HEK293 (cell line): ENCODE data around the gene C19orf38.

ENCODE experiments used
- CTCF ChIA-PET: fragments of 350-600 bp; formaldehyde crosslinking; extraction: SDS; loops from one replicate; lab custom pipeline; 2021; ENCODE audit warnings: antibody characterized with exemption; lab: Yijun Ruan, JAX
- POLR2A ChIA-PET: fragments of 300-600 bp; formaldehyde crosslinking; extraction: SDS; loops from one replicate; lab custom pipeline; 2020; ENCODE audit warnings: antibody characterized with exemption, inconsistent platforms; lab: Yijun Ruan, JAX
- H3K27ac ChIP-seq: fragments of 200-500 bp; sonication (Bioruptor generic); 2 replicates; pipeline ENCODE4 v1.5.1; 2014; ENCODE audit warnings: low read depth, low read length, control low read depth, inconsistent platforms; ENCODE audit errors: extremely low read depth
- H3K36me3 ChIP-seq, 2 experiments: fragments of 200-500 bp in 1 of 2; sonication (Bioruptor generic) in 1 of 2; 1 replicate in 1 of 2; 2 replicates in 1 of 2; pipeline ENCODE4 v1.5.1; 2014 to 2017; ENCODE audit warnings: inconsistent platforms in 2 of 2, low read length in 2 of 2; ENCODE audit not compliant: control insufficient read depth in 2 of 2, insufficient read depth in 1 of 2
- H3K4me1 ChIP-seq: fragments of 200-500 bp; sonication (Bioruptor generic); 2 replicates; pipeline ENCODE4 v1.5.1; 2014; ENCODE audit warnings: mild to moderate bottlenecking, low read length, inconsistent platforms; ENCODE audit not compliant: control insufficient read depth, insufficient read depth
- H3K4me3 ChIP-seq: 2 replicates; pipeline ENCODE4 v1.5.1; 2011; ENCODE audit warnings: low read depth, mild to moderate bottlenecking, control low read depth, low read length, moderate library complexity
- H3K9me3 ChIP-seq: fragments of 200-500 bp; sonication (Bioruptor generic); 2 replicates; pipeline ENCODE4 v1.5.1; 2014; ENCODE audit warnings: low read depth, low read length, inconsistent platforms; ENCODE audit not compliant: control insufficient read depth, insufficient read depth
- KLF10 ChIP-seq: fragments of 450-650 bp; IDR thresholded peaks from 2 replicates; pipeline ENCODE4 v1.5.1; 2018; ENCODE audit warnings: missing biosample characterization, mild to moderate bottlenecking, missing genetic modification characterization
- TCF7L2 ChIP-seq: IDR thresholded peaks from 2 replicates; pipeline ENCODE4 v1.6.1; 2011; ENCODE audit warnings: low read depth, mild to moderate bottlenecking, inconsistent platforms, low read length, moderate library complexity, borderline replicate concordance
- ZBTB48 ChIP-seq: fragments of 450-650 bp; formaldehyde crosslinking; IDR thresholded peaks from 2 replicates; pipeline ENCODE4 v1.5.1; 2016; ENCODE audit warnings: missing biosample characterization, missing genetic modification characterization
- ZEB2 ChIP-seq: fragments of 450-650 bp; formaldehyde crosslinking; IDR thresholded peaks from 2 replicates; pipeline ENCODE4 v1.5.1; 2016; ENCODE audit warnings: missing biosample characterization, missing genetic modification characterization
- ZIC2 ChIP-seq: fragments of 450-650 bp; formaldehyde crosslinking; IDR thresholded peaks from 2 replicates; pipeline ENCODE4 v1.5.1; 2016; ENCODE audit warnings: missing biosample characterization, missing genetic modification characterization
- ZNF140 ChIP-seq: fragments of 450-650 bp; formaldehyde crosslinking; IDR thresholded peaks from 2 replicates; pipeline ENCODE4 v1.5.1; 2016; ENCODE audit warnings: missing biosample characterization, missing genetic modification characterization
- ZNF175 ChIP-seq: fragments of 450-650 bp; formaldehyde crosslinking; IDR thresholded peaks from 2 replicates; pipeline ENCODE4 v1.5.1; 2016; ENCODE audit warnings: missing biosample characterization, missing genetic modification characterization
- ZNF2 ChIP-seq: fragments of 450-650 bp; formaldehyde crosslinking; IDR thresholded peaks from 2 replicates; pipeline ENCODE4 v1.5.1; 2016; ENCODE audit warnings: missing biosample characterization, missing genetic modification characterization
- ZNF239 ChIP-seq: fragments of 450-650 bp; formaldehyde crosslinking; IDR thresholded peaks from 2 replicates; pipeline ENCODE4 v1.5.1; 2016; ENCODE audit warnings: missing biosample characterization, missing genetic modification characterization
- ZNF423 ChIP-seq: fragments of 450-650 bp; formaldehyde crosslinking; IDR thresholded peaks from 2 replicates; pipeline ENCODE4 v1.5.1; 2016; ENCODE audit warnings: missing biosample characterization, missing genetic modification characterization
- ZNF530 ChIP-seq: fragments of 450-650 bp; formaldehyde crosslinking; IDR thresholded peaks from 2 replicates; pipeline ENCODE4 v1.5.1; 2016; ENCODE audit warnings: low read depth, missing biosample characterization, missing genetic modification characterization
- ZNF544 ChIP-seq: fragments of 450-650 bp; formaldehyde crosslinking; IDR thresholded peaks from 2 replicates; pipeline ENCODE4 v1.5.0; 2017; ENCODE audit warnings: missing biosample characterization, missing genetic modification characterization
- ZNF596 ChIP-seq: fragments of 450-650 bp; IDR thresholded peaks from 2 replicates; pipeline ENCODE4 v1.5.0; 2018; ENCODE audit warnings: missing biosample characterization, mild to moderate bottlenecking, missing genetic modification characterization, moderate library complexity
- ZNF664 ChIP-seq: fragments of 450-650 bp; formaldehyde crosslinking; IDR thresholded peaks from 2 replicates; pipeline ENCODE4 v1.5.1; 2016; ENCODE audit warnings: missing biosample characterization, missing genetic modification characterization
- ZNF768 ChIP-seq: fragments of 450-650 bp; formaldehyde crosslinking; IDR thresholded peaks from 2 replicates; pipeline ENCODE4 v1.5.1; 2018; ENCODE audit warnings: missing biosample characterization, mild to moderate bottlenecking, missing genetic modification characterization
- ZSCAN16 ChIP-seq: fragments of 450-650 bp; formaldehyde crosslinking; IDR thresholded peaks from 2 replicates; pipeline ENCODE4 v1.5.1; 2016; ENCODE audit warnings: missing biosample characterization, missing genetic modification characterization
- TF ChIP-seq, protein P1 (sequence below): fragments of 450-650 bp; formaldehyde crosslinking; IDR thresholded peaks from 2 replicates; pipeline ENCODE4 v1.5.1; 2016; ENCODE audit warnings: missing biosample characterization, missing genetic modification characterization, borderline replicate concordance
- TF ChIP-seq, protein P2 (sequence below): fragments of 450-650 bp; formaldehyde crosslinking; IDR thresholded peaks from 2 replicates; pipeline ENCODE4 v1.5.1; 2017; ENCODE audit warnings: missing biosample characterization, missing genetic modification characterization
- TF ChIP-seq, protein P3 (sequence below): fragments of 450-650 bp; formaldehyde crosslinking; IDR thresholded peaks from 2 replicates; pipeline ENCODE4 v1.5.1; 2016; ENCODE audit warnings: missing biosample characterization, missing genetic modification characterization
- TF ChIP-seq, protein P4 (sequence below): fragments of 450-650 bp; formaldehyde crosslinking; IDR thresholded peaks from 2 replicates; pipeline ENCODE4 v1.5.1; 2016; ENCODE audit warnings: missing biosample characterization, missing genetic modification characterization

Gene C19orf38

DNA sequence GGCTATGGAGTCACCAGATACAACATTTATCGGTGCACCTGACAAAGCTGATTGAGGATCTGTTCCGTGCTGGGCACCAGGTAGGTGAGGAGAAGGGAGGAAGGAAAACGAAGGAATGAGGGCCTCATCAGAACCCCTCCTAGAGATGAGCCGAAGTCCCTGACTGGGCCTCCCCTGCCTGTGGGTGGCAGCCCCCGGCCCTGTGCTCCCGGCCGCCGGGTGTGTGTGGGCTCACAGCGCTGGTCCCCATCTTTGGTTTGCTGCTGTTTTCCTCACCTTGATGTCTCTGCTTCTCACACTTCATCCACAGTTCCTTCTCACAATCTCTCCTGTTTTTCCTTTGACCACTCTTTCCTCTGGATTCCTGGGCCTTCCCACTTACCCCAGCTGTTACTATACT, 45.0 kb upstream of the C19orf38 start (continued):
- TF ChIP-seq, protein P1, sequence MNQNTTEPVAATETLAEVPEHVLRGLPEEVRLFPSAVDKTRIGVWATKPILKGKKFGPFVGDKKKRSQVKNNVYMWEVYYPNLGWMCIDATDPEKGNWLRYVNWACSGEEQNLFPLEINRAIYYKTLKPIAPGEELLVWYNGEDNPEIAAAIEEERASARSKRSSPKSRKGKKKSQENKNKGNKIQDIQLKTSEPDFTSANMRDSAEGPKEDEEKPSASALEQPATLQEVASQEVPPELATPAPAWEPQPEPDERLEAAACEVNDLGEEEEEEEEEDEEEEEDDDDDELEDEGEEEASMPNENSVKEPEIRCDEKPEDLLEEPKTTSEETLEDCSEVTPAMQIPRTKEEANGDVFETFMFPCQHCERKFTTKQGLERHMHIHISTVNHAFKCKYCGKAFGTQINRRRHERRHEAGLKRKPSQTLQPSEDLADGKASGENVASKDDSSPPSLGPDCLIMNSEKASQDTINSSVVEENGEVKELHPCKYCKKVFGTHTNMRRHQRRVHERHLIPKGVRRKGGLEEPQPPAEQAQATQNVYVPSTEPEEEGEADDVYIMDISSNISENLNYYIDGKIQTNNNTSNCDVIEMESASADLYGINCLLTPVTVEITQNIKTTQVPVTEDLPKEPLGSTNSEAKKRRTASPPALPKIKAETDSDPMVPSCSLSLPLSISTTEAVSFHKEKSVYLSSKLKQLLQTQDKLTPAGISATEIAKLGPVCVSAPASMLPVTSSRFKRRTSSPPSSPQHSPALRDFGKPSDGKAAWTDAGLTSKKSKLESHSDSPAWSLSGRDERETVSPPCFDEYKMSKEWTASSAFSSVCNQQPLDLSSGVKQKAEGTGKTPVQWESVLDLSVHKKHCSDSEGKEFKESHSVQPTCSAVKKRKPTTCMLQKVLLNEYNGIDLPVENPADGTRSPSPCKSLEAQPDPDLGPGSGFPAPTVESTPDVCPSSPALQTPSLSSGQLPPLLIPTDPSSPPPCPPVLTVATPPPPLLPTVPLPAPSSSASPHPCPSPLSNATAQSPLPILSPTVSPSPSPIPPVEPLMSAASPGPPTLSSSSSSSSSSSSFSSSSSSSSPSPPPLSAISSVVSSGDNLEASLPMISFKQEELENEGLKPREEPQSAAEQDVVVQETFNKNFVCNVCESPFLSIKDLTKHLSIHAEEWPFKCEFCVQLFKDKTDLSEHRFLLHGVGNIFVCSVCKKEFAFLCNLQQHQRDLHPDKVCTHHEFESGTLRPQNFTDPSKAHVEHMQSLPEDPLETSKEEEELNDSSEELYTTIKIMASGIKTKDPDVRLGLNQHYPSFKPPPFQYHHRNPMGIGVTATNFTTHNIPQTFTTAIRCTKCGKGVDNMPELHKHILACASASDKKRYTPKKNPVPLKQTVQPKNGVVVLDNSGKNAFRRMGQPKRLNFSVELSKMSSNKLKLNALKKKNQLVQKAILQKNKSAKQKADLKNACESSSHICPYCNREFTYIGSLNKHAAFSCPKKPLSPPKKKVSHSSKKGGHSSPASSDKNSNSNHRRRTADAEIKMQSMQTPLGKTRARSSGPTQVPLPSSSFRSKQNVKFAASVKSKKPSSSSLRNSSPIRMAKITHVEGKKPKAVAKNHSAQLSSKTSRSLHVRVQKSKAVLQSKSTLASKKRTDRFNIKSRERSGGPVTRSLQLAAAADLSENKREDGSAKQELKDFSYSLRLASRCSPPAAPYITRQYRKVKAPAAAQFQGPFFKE (tag by site-specific recombination), result no peak
- TF ChIP-seq ZBTB48 (tag by site-specific recombination) (no peak), ZNF596 (tag by site-specific recombination) (no peak), TCF7L2 (no peak), ZNF530 (tag by site-specific recombination) (no peak)

DNA sequence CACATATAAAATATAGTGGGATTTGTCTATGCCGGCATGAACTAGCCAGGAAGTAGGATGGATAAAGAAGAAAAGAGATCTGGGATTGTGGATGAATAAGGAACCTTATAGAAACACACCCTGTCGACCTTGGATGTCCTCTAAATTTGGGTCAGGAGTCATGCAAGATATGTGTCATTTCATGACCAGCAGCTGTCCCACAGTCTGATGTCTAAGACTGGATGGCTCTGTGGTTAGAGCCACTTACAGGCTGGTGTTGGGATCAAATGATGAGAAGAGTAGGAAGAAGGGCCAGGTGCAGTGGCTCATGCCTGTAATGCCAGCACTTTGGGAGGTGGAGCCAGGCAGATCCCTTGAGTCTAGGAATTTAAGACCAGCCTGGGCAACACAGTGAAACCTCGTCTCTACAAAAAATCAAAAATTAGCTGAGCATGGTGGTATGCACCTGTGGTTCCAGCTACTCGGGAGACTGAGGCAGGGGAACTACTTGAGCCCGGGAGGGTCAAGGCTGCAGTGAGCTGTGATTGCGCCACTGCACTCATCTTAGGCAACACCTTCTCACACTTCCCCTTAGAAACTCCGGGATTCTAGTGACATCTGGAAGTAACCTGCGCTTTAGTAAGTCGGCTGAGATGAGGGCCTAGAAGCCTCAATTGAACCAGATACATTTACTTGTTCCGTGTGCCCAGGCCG, 43.0 kb upstream of the C19orf38 start:
- H3K36me3 ChIP-seq, result peaks cover 20 to 73% of the 10 kb centered on the region in 2 experiments; a peak in 2 of 3 replicates
- POLR2A ChIA-PET, result no interaction called here

DNA sequence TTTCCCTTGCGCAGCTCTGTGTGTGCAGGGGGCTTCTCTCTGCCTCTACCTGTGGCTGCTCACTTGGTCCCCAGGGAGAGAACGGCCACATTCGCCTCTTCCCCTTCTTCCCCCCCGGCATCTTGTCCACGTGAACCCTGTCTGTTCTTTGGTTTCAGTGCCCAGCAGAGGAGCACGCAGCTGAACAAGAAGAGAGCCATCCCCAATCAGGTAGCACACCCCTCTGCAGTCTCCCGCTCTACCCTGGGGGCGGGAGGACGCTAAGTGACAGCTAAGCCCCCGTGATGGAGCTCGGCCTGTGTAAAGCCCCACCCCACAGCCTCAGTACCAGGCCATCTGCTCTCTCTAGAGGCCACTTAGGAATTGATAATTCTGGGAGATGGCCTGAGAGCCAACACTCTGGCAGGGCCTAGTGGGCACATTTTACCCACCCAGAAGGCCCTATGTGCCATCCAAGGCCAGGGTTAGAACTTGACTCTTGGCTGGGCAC, 42.4 kb upstream of the C19orf38 start:
- H3K36me3 ChIP-seq, result peaks cover 19 to 73% of the 10 kb centered on the region in 2 experiments; a peak in 2 of 3 replicates
- ChIA-PET CTCF (interaction anchor here (1.0 kb wide), 1 partner anchor 12 kb away, joined by 3 read pairs; no protein-coding TSS in a partner anchor), POLR2A (interaction anchor here (0.5 kb wide), 1 partner anchor 262 kb away, joined by 5 read pairs; the partner anchor contains the start of gene ATG4D)
- no peak overlapping the region for H3K27ac ChIP-seq
- TF ChIP-seq, protein P2, sequence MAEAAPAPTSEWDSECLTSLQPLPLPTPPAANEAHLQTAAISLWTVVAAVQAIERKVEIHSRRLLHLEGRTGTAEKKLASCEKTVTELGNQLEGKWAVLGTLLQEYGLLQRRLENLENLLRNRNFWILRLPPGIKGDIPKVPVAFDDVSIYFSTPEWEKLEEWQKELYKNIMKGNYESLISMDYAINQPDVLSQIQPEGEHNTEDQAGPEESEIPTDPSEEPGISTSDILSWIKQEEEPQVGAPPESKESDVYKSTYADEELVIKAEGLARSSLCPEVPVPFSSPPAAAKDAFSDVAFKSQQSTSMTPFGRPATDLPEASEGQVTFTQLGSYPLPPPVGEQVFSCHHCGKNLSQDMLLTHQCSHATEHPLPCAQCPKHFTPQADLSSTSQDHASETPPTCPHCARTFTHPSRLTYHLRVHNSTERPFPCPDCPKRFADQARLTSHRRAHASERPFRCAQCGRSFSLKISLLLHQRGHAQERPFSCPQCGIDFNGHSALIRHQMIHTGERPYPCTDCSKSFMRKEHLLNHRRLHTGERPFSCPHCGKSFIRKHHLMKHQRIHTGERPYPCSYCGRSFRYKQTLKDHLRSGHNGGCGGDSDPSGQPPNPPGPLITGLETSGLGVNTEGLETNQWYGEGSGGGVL (tag by site-specific recombination), result no peak
- no peak for TF ChIP-seq KLF10 (tag by site-specific recombination)
- no peak for TF ChIP-seq ZNF175 (tag by site-specific recombination)
- H3K4me3 ChIP-seq, result no peak overlapping the region
- H3K9me3 ChIP-seq, result no peaks in the 10 kb centered on the region
- H3K4me1 ChIP-seq, result no peaks in the 10 kb centered on the region

More for the DNA sequence above, 43.0 kb upstream of the C19orf38 start:
- no peak overlapping the region for H3K4me3 ChIP-seq
- CTCF ChIA-PET, result interaction anchor here (1.0 to 1.5 kb wide), 3 partner anchors 12 to 88 kb away, joined by 3 to 5 read pairs (median 4); partner anchors contain the start of gene DNM2
- H3K4me1 ChIP-seq, result no peaks in the 10 kb centered on the region
- TF ChIP-seq ZIC2 (tag by site-specific recombination), result no peak
- TF ChIP-seq ZNF544 (tag by site-specific recombination), result no peak
- TF ChIP-seq, protein P3, sequence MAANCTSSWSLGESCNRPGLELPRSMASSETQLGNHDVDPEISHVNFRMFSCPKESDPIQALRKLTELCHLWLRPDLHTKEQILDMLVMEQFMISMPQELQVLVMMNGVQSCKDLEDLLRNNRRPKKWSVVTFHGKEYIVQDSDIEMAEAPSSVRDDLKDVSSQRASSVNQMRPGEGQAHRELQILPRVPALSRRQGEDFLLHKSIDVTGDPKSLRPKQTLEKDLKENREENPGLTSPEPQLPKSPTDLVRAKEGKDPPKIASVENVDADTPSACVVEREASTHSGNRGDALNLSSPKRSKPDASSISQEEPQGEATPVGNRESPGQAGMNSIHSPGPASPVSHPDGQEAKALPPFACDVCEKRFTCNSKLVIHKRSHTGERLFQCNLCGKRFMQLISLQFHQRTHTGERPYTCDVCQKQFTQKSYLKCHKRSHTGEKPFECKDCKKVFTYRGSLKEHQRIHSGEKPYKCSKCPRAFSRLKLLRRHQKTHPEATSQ (tag by site-specific recombination), result no peak
- no peak for TF ChIP-seq ZNF423 (tag by site-specific recombination)
- TF ChIP-seq, protein P4, sequence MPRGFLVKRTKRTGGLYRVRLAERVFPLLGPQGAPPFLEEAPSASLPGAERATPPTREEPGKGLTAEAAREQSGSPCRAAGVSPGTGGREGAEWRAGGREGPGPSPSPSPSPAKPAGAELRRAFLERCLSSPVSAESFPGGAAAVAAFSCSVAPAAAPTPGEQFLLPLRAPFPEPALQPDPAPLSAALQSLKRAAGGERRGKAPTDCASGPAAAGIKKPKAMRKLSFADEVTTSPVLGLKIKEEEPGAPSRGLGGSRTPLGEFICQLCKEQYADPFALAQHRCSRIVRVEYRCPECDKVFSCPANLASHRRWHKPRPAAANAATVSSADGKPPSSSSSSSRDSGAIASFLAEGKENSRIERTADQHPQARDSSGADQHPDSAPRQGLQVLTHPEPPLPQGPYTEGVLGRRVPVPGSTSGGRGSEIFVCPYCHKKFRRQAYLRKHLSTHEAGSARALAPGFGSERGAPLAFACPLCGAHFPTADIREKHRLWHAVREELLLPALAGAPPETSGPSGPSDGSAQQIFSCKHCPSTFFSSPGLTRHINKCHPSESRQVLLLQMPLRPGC, result no peak
- TF ChIP-seq ZSCAN16 (tag by site-specific recombination), result no peak
- TF ChIP-seq ZNF239 (tag by site-specific recombination), result no peak
- TF ChIP-seq ZEB2 (tag by site-specific recombination), result no peak
- no peak for TF ChIP-seq ZNF768 (tag by site-specific recombination)
- no peak for TF ChIP-seq ZNF664 (tag by site-specific recombination)
- TF ChIP-seq ZNF2, result no peak
- no peak for TF ChIP-seq ZNF140 (tag by site-specific recombination)
- H3K9me3 ChIP-seq, result no peaks in the 10 kb centered on the region
- H3K27ac ChIP-seq, result no peak overlapping the region
